GM21528 (cell line): ENCODE measurements around the gene GLDC.

Experiments
- ATAC-seq: cut with Tn5 transposase; IDR thresholded peaks from one replicate; pipeline ENCODE4 v1.9.1; 2021; ENCODE audit warnings: mild to moderate bottlenecking, moderate library complexity; ENCODE audit not compliant: unreplicated experiment, low FRiP score

GLDC gene

GRCh38 chr9:6665628-6666027 is 20.1 kb upstream of the GLDC start:
- no peak for ATAC-seq

GRCh38 chr9:6664204-6664680 is 18.7 kb upstream of the GLDC start:
- ATAC-seq, result no peak

GRCh38 chr9:6660512-6660911 is 15.0 kb upstream of the GLDC start:
- no peak for ATAC-seq

- ATAC-seq, result no peak
Measured at GRCh38 chr9:6658628-6659353, 13.3 kb upstream of the GLDC start.

- ATAC-seq, result no peak
Measured at GRCh38 chr9:6656614-6657300, 11.2 kb upstream of the GLDC start.

GRCh38 chr9:6655036-6655435 is 9.5 kb upstream of the GLDC start:
- ATAC-seq, result peak; percentile 86

GRCh38 chr9:6646293-6646636 is 736 bp upstream of the GLDC start:
- ATAC-seq, result no peak

GRCh38 chr9:6645105-6645354 is 499 bp downstream of the GLDC start:
- ATAC-seq, result peak; percentile 42

GRCh38 chr9:6644346-6645104 is 1.0 kb downstream of the GLDC start:
- ATAC-seq, result no peak

- ATAC-seq, result no peak
Measured at GRCh38 chr9:6641961-6642360, 3.6 kb downstream of the GLDC start.

- no peak for ATAC-seq
Measured at GRCh38 chr9:6641561-6641960, 4.0 kb downstream of the GLDC start.

- no peak for ATAC-seq
Measured at GRCh38 chr9:6641056-6641455, 4.5 kb downstream of the GLDC start.

- no peak for ATAC-seq
Measured at GRCh38 chr9:6640268-6641051, 5.1 kb downstream of the GLDC start.

- ATAC-seq, result no peak
Measured at GRCh38 chr9:6639622-6640021, 5.9 kb downstream of the GLDC start.

GRCh38 chr9:6634444-6634843 is 11.1 kb downstream of the GLDC start:
- ATAC-seq, result no peak

- ATAC-seq, result no peak
Measured at GRCh38 chr9:6633378-6633777, 12.2 kb downstream of the GLDC start.

- peak; percentile 97 for ATAC-seq
Measured at GRCh38 chr9:6632516-6633183, 12.9 kb downstream of the GLDC start.

- peak; percentile 16 for ATAC-seq
Measured at GRCh38 chr9:6631207-6631512, 14.4 kb downstream of the GLDC start.

- ATAC-seq, result peak; percentile 50
Measured at GRCh38 chr9:6630502-6631206, 14.9 kb downstream of the GLDC start.

- no peak for ATAC-seq
Measured at GRCh38 chr9:6628704-6629103, 16.8 kb downstream of the GLDC start.
